Ovary (tissue), 9 donors: ENCODE data around the gene HOMER2. TPM values are rescaled to one million over a fixed set of nuclear protein-coding genes. Genes with fewer than 3 reads are reported as not detected.

Experiments
- DNase-seq, 5 donors: peaks; one replicate each; pipeline ENCODE4 v3.0.0-alpha.2; 2019 to 2020
- H3K27ac ChIP-seq, 2 donors: fragments of 200-600 bp; one replicate each; pipeline versions ENCODE4 v1.5.1 to v1.8.0; 2019 to 2022
- H3K27me3 ChIP-seq: fragments of 200-600 bp; one replicate; pipeline ENCODE4 v1.8.0; 2022
- H3K36me3 ChIP-seq: fragments of 200-600 bp; sonication (generic); one replicate; pipeline ENCODE4 v1.5.1; 2019
- H3K4me1 ChIP-seq: one replicate; pipeline ENCODE4 v1.8.1; 2013; ENCODE audit warnings: mild to moderate bottlenecking, moderate library complexity; ENCODE audit not compliant: insufficient read depth
- H3K4me3 ChIP-seq: fragments of 200-600 bp; sonication (generic); one replicate; pipeline ENCODE4 v1.5.1; 2017
- H3K9me3 ChIP-seq, 2 donors: fragments of 200-600 bp in 1 of 2; sonication (generic) in 1 of 2; one replicate each; pipeline versions ENCODE4 v1.5.1 to v1.8.1; 2013 to 2019; ENCODE audit warnings: mild to moderate bottlenecking in 1 of 2, moderate library complexity in 1 of 2
- CTCF ChIP-seq, 3 donors: fragments of 450-650 bp in 2 of 3; fragments of 200-600 bp in 1 of 3; IDR thresholded peaks; one replicate each; pipeline versions ENCODE4 v1.5.1 to v1.8.0; 2016 to 2022; ENCODE audit warnings: antibody characterized with exemption in 3 of 3, mild to moderate bottlenecking in 1 of 3
- EP300 ChIP-seq: sonication (generic); formaldehyde crosslinking; IDR thresholded peaks from one replicate; pipeline ENCODE4 v1.6.1; 2017; ENCODE audit warnings: antibody characterized with exemption
- POLR2A ChIP-seq: fragments of 450-650 bp; IDR thresholded peaks from one replicate; pipeline ENCODE4 v1.6.1; 2017; ENCODE audit warnings: antibody characterized with exemption, mild to moderate bottlenecking, moderate library complexity
- WGBS, 3 donors: extraction: QIAGEN DNeasy Blood & Tissue Kit in 1 of 3; methylation state at CpG; one replicate each; pipeline versions ENCODE4 v1.1.5 to v1.1.7; 2013 to 2017; 5-methylcytosine and 5-hydroxymethylcytosine counted together
- intact Hi-C, 4 donors: fragments of 100-400 bp; cut with DNase I; formaldehyde crosslinking; loops; one replicate each; pipeline versions ENCODE4 v1.11.0 to v1.15.1; 2022 to 2023
- polyA plus RNA-seq, 2 donors: library from polyadenylated mRNA; stranded (reverse); fragments of 200-250 nt in 1 of 2; fragments of 350-450 nt in 1 of 2; fragmentation: Illumina TruSeq in 1 of 2; extraction: RNeasy Lipid Tissue Mini Kit (QIAGEN cat#74804) in 1 of 2; gene quantifications; one replicate each; pipeline ENCODE4 v1.2.3, GENCODE V29; 2013 to 2014
- total RNA-seq, 7 donors: library from RNA; depleted of rRNA in 2 of 7; stranded (reverse); fragments of >200 nt in 2 of 7; fragmentation: NEBNext Ultra II Directional in 3 of 7; extraction: Animal tissue kit (Norgen Biotek cat#: 25700) in 3 of 7; gene quantifications; one replicate each; pipeline versions ENCODE4 v1.1.0 to v1.2.4, GENCODE V29; 2016 to 2023
- donor health status: DM: no; HTN: no; CAD: no; lungs with moderate emphysema.
- donor health status: DM: no; HTN: no; CAD: no.
- donor health status: Bipolar disorder and iron deficiency.
- donor health status: DM: yes; HTN: yes; CAD: no.
- donor health status: DM: no; HTN: no; CAD: no.
- donor health status: DM: yes; HTN: yes; CAD: no.

The HOMER2 gene
- total and polyA plus RNA-seq, 9 donors: 3.0 to 60.8 (median 11.0) TPM

DNA sequence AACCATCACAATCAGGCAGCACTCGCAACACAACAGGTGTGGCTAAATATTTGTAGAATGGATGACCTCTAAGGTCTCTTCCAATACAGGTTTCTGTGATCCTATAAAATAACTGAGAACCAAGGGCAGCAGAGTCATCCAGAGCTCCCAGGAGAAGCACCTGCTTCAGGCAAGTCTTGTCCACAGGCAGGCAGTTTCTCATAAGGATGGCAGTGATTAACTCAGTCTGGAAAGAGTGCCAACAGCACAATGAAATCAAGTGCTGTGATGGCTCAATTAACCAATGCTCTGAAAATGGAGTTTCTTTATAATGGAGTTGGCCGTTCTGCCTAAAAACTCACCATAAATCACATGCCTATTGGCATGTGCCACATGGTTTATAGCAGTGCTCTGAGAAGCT lies 70.8 kb downstream of the HOMER2 start:
- Histone ChIP-seq H3K4me1 (no peaks in the 10 kb centered on the region), H3K27ac (no peak overlapping the region), H3K4me3 (no peak overlapping the region), H3K9me3 (no peaks in the 10 kb centered on the region), H3K36me3 (no peaks in the 10 kb centered on the region), H3K27me3 (no peaks in the 10 kb centered on the region)
- intact Hi-C loops: no loop called here
- no peak for DNase-seq
- 85 to 97% (median 95%) methylated on average over 2 of the region's 2 CpGs for whole genome bisulfite sequencing, 3 donors
- TF ChIP-seq CTCF (IDR thresholded peaks at IDR 0.05): no peak
- no peak for TF ChIP-seq POLR2A
- TF ChIP-seq EP300: no peak

- DNase-seq: no peak
- intact Hi-C loops: no loop called here
- no peaks in the 10 kb centered on the region for H3K27me3 ChIP-seq
- TF ChIP-seq EP300: no peak
- TF ChIP-seq POLR2A: no peak
- no peak for TF ChIP-seq CTCF (IDR thresholded peaks at IDR 0.05)
- no peaks in the 10 kb centered on the region for H3K36me3 ChIP-seq
- no peaks in the 10 kb centered on the region for H3K9me3 ChIP-seq
- WGBS, 3 donors: 73 to 83% (median 77%) methylated on average over 6 of the region's 6 CpGs
- no peak overlapping the region for H3K4me3 ChIP-seq
- H3K27ac ChIP-seq: no peak overlapping the region
- H3K4me1 ChIP-seq: no peaks in the 10 kb centered on the region
These were observed 71.8 kb downstream of the HOMER2 start for GRCh38 chr15:82880704-82881103.

DNA sequence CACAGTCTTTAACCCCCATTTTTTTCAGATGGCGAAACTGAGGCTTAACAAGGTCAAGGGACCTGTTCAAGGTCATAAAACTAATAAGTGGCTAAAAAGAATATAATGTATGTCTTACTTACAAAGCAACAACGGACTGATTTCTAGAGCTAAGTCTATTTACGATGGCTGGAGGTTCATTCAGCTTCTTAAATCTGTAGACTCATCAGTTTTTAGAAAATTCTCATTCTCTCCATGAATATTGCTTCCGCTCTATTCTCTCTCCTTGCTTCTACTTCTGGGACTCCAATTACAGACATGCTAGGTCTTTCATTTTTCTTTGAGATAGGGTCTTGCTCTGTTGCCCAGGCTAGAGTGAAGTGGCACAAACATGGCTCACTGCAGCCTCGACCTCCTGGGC lies 74.2 kb downstream of the HOMER2 start:
- H3K36me3 ChIP-seq: no peaks in the 10 kb centered on the region
- no peaks in the 10 kb centered on the region for H3K9me3 ChIP-seq
- H3K4me1 ChIP-seq: no peaks in the 10 kb centered on the region
- no peaks in the 10 kb centered on the region for H3K27me3 ChIP-seq
- 89 to 93% (median 90%) methylated on average over 5 of the region's 5 CpGs for WGBS, 3 donors
- intact Hi-C loops: no loop called here
- no peak overlapping the region for H3K4me3 ChIP-seq
- no peak for DNase-seq
- H3K27ac ChIP-seq: no peak overlapping the region
- TF ChIP-seq EP300 (no peak), POLR2A (no peak), CTCF (IDR thresholded peaks at IDR 0.05) (no peak)

DNA sequence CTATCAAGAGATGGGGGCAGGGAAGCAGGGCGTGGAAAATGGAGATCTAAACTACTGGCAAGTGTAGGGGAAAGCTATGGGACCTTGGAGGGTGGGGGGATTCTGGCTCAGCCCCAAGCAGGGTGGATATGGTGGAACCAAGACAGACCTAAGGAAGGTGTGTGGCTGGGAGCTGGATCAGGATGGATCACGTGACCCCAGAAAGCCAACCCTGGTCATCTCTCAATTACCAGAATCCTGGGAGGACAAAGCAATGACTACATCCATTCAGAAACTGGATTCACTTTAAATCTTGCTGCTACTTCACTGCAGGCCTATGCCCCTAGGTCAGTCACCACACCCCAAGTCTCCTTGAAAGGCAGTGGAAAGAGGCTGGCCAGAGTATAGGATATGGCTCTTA lies 74.7 kb downstream of the HOMER2 start:
- TF ChIP-seq EP300: no peak
- no peak for TF ChIP-seq POLR2A
- no peak for TF ChIP-seq CTCF (IDR thresholded peaks at IDR 0.05)
- Histone ChIP-seq H3K4me3 (no peak overlapping the region), H3K27me3 (no peaks in the 10 kb centered on the region), H3K4me1 (no peaks in the 10 kb centered on the region), H3K36me3 (no peaks in the 10 kb centered on the region), H3K9me3 (no peaks in the 10 kb centered on the region), H3K27ac (no peak overlapping the region)
- no peak for DNase-seq
- 87 to 93% (median 89%) methylated on average over 2 of the region's 2 CpGs for WGBS, 3 donors
- intact Hi-C loops: no loop called here
